C4-2B (cell line): ENCODE results near the gene ITIH2.
A peak's percentile ranks its signal among the peaks of the same experiment; 100 is the strongest.
"Not testable (repeated sequence)": the region's sequence is repeated elsewhere in the genome, so short reads cannot be mapped to it uniquely, and the experiment has no call there.

ENCODE experiments used
- H3K27ac ChIP-seq: fragments of 450-650 bp; 2 replicates; pipeline ENCODE4 v1.5.1; 2017
- ZFX ChIP-seq: fragments of 450-650 bp; IDR thresholded peaks from 2 replicates; pipeline ENCODE4 v1.6.1; 2017
- TF ChIP-seq, protein P1 (sequence below): fragments of 450-650 bp; conservative IDR thresholded peaks from 2 replicates; pipeline ENCODE4 v1.5.1; 2017; ENCODE audit warnings: mild to moderate bottlenecking

ITIH2 gene

DNA sequence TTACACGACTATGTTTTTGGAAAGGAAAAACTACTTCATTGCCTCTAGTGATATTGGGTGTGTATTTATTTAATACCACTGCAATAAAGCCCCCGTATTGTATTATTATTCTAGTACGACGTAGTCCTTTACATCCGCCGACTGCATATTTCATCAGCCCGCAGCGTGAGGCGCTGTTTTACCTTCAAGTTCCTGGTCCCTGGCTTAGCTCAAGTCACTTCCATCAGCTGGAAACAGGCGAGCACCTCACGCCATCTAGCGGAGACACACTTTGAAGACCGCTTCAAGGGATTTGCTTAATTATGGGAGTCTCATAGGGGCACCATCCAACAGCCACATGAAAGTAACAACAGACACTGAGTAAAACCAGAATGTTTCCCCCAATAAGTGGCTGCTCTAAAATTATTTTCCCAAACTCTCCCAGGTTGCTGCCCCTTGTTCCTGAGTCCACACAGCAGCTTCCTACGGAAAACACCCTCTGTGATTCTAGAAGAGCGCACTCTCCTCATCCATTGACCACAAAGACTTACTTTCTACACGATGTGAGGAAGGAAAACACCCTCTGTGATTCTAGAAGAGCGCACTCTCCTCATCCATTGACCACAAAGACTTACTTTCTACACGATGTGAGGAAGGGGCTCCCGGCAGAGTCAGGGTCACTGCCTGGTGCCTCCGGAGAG is 15.7 kb upstream of the ITIH2 start:
- TF ChIP-seq ZFX, result no peak
- TF ChIP-seq, protein P1, sequence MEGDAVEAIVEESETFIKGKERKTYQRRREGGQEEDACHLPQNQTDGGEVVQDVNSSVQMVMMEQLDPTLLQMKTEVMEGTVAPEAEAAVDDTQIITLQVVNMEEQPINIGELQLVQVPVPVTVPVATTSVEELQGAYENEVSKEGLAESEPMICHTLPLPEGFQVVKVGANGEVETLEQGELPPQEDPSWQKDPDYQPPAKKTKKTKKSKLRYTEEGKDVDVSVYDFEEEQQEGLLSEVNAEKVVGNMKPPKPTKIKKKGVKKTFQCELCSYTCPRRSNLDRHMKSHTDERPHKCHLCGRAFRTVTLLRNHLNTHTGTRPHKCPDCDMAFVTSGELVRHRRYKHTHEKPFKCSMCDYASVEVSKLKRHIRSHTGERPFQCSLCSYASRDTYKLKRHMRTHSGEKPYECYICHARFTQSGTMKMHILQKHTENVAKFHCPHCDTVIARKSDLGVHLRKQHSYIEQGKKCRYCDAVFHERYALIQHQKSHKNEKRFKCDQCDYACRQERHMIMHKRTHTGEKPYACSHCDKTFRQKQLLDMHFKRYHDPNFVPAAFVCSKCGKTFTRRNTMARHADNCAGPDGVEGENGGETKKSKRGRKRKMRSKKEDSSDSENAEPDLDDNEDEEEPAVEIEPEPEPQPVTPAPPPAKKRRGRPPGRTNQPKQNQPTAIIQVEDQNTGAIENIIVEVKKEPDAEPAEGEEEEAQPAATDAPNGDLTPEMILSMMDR, result peak; percentile 98
- no peak overlapping the region for H3K27ac ChIP-seq

DNA sequence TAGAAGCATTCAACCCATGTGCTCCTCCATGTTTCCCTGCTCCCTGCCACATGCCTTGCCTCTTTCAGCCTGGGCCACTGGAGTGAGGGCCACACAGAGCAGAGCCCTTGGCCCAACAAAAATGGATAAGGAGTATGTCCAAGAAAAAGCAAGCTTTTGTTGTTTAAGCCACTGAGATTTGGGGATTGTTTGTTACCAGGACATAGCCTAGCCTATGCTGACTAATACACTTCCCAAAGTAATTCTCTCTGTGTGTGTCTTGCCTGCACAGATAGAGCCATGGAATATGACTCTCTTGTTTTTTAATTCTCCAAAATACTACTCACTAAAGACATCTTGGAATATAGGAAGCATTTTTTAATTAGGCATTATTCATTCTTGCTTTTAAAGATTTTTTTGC is 13.5 kb upstream of the ITIH2 start:
- no peak for TF ChIP-seq ZFX
- no peak overlapping the region for H3K27ac ChIP-seq

DNA sequence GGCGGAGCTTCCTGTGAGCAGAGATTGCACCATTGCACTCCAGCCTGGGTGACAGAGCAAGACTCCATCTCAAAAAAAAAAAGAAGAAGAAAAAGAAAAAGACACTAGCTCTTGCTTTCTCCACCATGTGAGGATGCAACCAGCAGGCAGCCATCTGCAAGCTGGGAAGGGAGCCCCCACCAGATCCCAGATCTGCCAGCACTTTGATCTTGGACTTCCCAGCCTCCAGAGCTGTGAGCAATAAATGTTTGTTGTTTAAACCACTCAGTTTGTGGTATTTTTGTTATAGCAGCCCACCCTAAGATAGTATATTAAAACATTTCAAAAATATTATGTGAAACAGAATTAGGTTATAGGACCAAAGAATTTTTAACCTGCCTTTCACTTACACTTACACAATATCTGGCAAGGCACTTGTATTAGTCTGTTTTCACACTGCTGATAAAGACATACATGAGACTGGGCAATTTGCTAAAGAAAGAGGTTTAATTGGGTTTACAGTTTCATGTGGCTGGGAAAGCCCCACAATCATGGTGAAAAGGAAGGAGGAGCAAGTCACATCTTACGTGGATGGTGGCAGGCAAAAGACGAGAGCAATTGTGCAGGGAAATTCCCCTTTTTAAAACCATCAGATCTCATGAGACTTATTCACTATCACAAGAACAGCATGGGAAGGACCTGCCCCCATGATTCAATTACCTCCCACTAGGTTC is 12.1 kb upstream of the ITIH2 start:
- H3K27ac ChIP-seq, result not testable (repeated sequence)

DNA sequence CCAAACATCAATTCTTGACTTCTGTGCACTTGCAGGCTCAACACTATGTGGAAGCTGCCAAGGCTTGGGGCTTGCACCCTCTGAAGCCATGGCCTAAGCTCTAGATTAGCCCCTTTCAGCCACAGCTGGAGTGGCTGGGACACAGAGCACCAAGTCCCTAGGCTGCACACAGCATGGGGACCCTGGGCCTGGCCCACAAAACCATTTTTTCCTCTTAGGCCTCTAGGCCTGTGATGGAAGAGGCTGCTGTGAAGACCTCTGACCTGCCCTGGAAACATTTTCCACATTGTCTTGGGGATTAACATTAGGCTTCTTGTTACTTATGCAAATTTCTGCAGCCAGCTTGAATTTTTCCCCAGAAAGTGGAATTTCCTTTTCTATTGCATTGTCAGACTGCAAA is 10.7 kb upstream of the ITIH2 start:
- H3K27ac ChIP-seq, result not testable (repeated sequence)

DNA sequence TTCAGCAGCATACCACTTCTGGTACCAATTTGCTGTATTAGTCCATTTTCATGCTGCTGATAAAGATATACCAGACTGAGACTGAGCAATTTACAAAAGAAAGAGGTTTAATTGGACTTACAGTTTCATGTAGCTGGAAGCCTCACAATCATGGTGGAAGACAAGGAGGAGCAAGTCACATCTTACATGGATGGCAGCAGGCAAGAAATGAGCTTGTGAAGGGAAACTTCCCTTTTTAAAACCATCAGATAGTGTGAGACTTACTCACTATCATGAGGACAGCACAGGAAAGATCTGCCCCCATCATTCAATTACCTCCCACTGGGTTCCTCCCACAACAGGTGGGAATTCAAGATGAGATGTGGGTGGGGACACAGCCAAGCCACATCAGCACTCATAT is 9.9 kb upstream of the ITIH2 start:
- not testable (repeated sequence) for H3K27ac ChIP-seq

DNA sequence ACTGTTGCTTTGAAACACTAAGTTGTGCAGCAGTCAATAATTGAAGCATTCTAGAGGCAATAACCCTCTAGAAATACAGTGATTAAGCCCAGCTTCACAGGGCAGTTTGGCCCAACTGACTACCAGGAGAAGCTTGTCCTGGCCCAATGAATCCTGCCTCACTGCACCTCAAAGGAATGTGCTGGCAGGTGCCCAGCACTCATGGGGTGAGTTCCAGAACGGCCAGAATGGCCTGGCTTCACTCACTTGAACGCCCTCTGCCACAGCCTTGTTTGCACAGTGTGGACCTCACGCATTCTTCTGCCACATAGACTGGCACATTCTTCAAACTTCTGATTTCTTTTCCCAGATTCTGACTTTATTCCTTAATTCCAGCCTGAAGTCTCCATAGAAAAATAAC is 6.6 kb upstream of the ITIH2 start:
- TF ChIP-seq, protein P1, result no peak
- TF ChIP-seq ZFX, result no peak
- no peak overlapping the region for H3K27ac ChIP-seq

DNA sequence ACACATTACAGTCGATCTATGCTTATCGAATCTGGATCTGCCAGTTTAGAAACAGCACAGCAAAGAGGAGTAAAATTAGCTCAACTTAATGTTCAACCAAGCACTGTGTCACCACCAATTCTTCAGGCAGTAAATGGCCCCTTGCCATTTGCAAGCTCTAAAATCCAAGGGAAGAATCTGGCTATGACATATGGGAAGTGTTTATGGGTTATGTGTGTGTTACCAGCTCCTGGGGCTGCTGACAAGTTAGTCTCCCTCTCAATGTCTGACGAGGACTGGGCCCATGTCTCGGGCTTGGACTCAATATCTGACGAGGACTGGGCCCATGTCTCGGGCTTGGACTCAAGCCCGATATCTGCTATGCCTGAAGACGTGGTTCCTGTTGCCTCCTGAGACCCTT is 5.7 kb upstream of the ITIH2 start:
- H3K27ac ChIP-seq, result no peak overlapping the region
- TF ChIP-seq, protein P1, result no peak
- TF ChIP-seq ZFX, result no peak

DNA sequence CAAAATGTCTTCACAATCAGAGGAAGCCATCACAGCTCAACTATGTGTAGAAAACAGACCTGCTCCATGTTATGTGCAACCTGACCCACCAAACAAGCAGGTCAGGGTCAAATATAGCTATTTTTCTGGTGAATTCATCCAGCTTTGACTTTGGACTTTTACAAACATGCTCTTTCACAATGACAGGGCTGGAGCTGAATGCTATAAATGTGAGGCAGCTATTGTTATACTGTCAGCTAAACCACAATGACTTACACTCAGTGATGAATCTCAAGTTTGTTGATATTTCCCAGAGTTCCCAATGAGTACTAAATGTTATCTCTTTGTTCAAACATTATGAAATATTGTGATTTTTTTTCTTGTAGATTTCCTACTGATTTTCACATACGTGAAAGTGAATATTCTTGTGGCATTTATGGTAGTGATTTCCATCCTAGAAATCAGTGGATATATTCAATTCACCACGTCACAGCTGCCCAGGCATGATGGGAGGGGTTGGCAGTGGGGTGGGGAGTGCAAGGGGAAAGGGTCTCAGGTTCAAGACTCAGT is 2.5 kb upstream of the ITIH2 start:
- no peak for TF ChIP-seq ZFX
- TF ChIP-seq, protein P1, result no peak
- no peak overlapping the region for H3K27ac ChIP-seq

DNA sequence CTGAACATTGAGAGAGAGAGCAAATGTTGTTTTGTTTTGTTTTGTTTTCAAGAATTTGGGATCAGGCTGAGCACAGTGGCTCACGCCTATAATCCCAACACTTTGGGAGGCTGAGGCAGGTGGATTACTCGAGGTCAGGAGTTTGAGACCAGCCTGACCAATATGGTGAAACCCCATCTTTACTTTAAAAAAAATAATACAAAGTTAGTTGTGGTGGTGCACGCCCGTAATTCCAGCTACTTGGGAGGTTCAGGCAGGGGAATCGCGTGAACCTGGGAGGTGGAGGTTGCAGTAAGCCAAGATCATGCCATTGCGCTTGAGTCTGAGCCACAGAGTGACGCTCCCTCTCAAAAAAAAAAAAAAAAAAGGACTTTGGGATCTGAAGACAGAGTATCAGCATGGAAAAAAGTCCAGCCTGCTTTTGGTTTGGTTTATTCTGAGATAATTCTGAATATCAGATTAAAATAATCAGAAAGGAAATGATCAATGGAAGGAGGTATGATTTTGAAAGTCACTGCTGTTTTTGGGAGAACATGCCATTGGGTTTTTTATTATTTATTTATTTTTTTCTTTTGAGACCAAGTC is 1.9 kb upstream of the ITIH2 start:
- TF ChIP-seq, protein P1, result no peak
- TF ChIP-seq ZFX, result no peak
- H3K27ac ChIP-seq, result no peak overlapping the region
